AG20443 (cell line): ENCODE measurements around the gene CCDC182.

Experiments used
- DNase-seq: peaks from one replicate; pipeline ENCODE4 v3.0.0; 2012; ENCODE audit warnings: low spot score, mixed read lengths

Gene CCDC182

GRCh38 chr17:57697197-57697596, 47.9 kb downstream of the CCDC182 start:
- no peak for DNase-seq

- no peak for DNase-seq
These were observed 49.0 kb downstream of the CCDC182 start for GRCh38 chr17:57696050-57696449.
